Tracheal epithelial cell (primary cell): ENCODE data around the gene KDM2A. TPM values are rescaled to one million over a fixed set of nuclear protein-coding genes. Genes with fewer than 3 reads are reported as not detected.

ENCODE experiments used
- total RNA-seq: library from RNA; depleted of rRNA; stranded (reverse); fragments of >200 nt; gene quantifications from 2 replicates; pipeline ENCODE4 v1.2.1, GENCODE V29; 2014

KDM2A gene
- total RNA-seq = 38.3 and 40.7 TPM in 2 replicates

GRCh38 chr11:67118801-67119584, at the start of gene KDM2A:
TSS of gene KDM2A (plus strand) at chr11:67119263. CDS start at chr11:67121317, 2,054 bp downstream.

GRCh38 chr11:67266449-67267187, 147.6 kb downstream of the KDM2A start, which contains the start of gene GRK2:
TSS of gene GRK2 (plus strand) at chr11:67266473. CDS start at chr11:67266700, 227 bp downstream.

GRCh38 chr11:67289226-67289650, 170.2 kb downstream of the KDM2A start, which contains the start of gene ANKRD13D:
TSS of gene ANKRD13D (plus strand) at chr11:67289303. CDS start at chr11:67289461, 158 bp downstream.

GRCh38 chr11:67303132-67303834, 184.2 kb downstream of the KDM2A start, which contains the start of gene SSH3:
TSS of gene SSH3 (plus strand) at chr11:67303530. CDS start at chr11:67303626, 96 bp downstream.

Other genes with a start within 250 kb of the KDM2A start
- 18.1 and 29.4 TPM in 2 replicates for gene PC, start 160.9 kb upstream of the KDM2A start, total RNA-seq
- not detected in 2 replicates for gene C11orf86, start 144.0 kb upstream of the KDM2A start, total RNA-seq
- gene SYT12, start 96.1 kb upstream of the KDM2A start, total RNA-seq = 3.2 and 5.8 TPM in 2 replicates
- 149 and 225 TPM in 2 replicates for gene RHOD, start 62.4 kb upstream of the KDM2A start, total RNA-seq
- gene GRK2, start 147.2 kb downstream of the KDM2A start, total RNA-seq = 49.9 and 64.4 TPM in 2 replicates
- gene ANKRD13D, start 170.0 kb downstream of the KDM2A start, total RNA-seq = 36.9 and 39.9 TPM in 2 replicates
- 36.6 and 69.7 TPM in 2 replicates for gene SSH3, start 184.3 kb downstream of the KDM2A start, total RNA-seq
- 60.0 and 71.2 TPM in 2 replicates for gene POLD4, start 234.3 kb downstream of the KDM2A start, total RNA-seq